ENCODE measurements around the gene PRPSAP2. TPM values are rescaled to one million over a fixed set of nuclear protein-coding genes. Genes with fewer than 3 reads are reported as not detected.

Gene PRPSAP2
- polyA plus RNA-seq, 1 donor from 2014 or later = 358 TPM

- H3F3A ChIP-seq (ENCODE audit: insufficient read depth, low read length, poor library complexity, severe bottlenecking) = no peaks in the 10 kb centered on the region
- H3K79me2 ChIP-seq (replicated peaks; ENCODE audit: insufficient read depth, low read length) = no peaks in the 10 kb centered on the region
- no peak for TF ChIP-seq CTCF (IDR thresholded peaks at IDR 0.05; ENCODE audit: poor library complexity, severe bottlenecking)
- TF ChIP-seq TAF1 (IDR thresholded peaks at IDR 0.05; ENCODE audit: low read depth) = no peak
- no peak for TF ChIP-seq POLR2AphosphoS5 (IDR thresholded peaks at IDR 0.05)
- no peak for TF ChIP-seq EZH2 (IDR thresholded peaks at IDR 0.05; ENCODE audit: borderline replicate concordance, insufficient read depth, low read length, poor library complexity, severe bottlenecking)
- no peak for TF ChIP-seq SMC3 (conservative IDR thresholded peaks at IDR 0.05; ENCODE audit: poor library complexity)
- TF ChIP-seq RAD21 (conservative IDR thresholded peaks at IDR 0.05) = no peak
- no peak for TF ChIP-seq EP300 (conservative IDR thresholded peaks at IDR 0.05; ENCODE audit: poor library complexity, severe bottlenecking)
- TF ChIP-seq REST (IDR thresholded peaks at IDR 0.05; ENCODE audit: borderline replicate concordance) = no peak
- TF ChIP-seq MXI1 (conservative IDR thresholded peaks at IDR 0.05; ENCODE audit: poor library complexity, severe bottlenecking) = no peak
- no peaks in the 10 kb centered on the region for H4K20me1 ChIP-seq (ENCODE audit: insufficient read depth)
- H3K27ac ChIP-seq (ENCODE audit: low read length) = no peak overlapping the region
- H2AFZ ChIP-seq (ENCODE audit: low read depth, low read length) = no peak overlapping the region
- H3K36me3 ChIP-seq (ENCODE audit: insufficient read depth, low read length) = no peaks in the 10 kb centered on the region
- no peaks in the 10 kb centered on the region for H3K27me3 ChIP-seq (ENCODE audit: insufficient read depth, low read depth, low read length)
- no peak overlapping the region for H3K4me2 ChIP-seq (ENCODE audit: low read length)
- H3K9me2 ChIP-seq (ENCODE audit: insufficient read depth, low read length) = no peaks in the 10 kb centered on the region
- no peak overlapping the region for H3K4me3 ChIP-seq (ENCODE audit: low read length)
- no peaks in the 10 kb centered on the region for H3K9me3 ChIP-seq (ENCODE audit: low read length)
- H3K9ac ChIP-seq (ENCODE audit: low read length) = no peak overlapping the region
Measured at GRCh38 chr17:18957831-18958230, 99.9 kb downstream of the PRPSAP2 start.

- Histone ChIP-seq H2AFZ (ENCODE audit: low read depth, low read length) (no peak overlapping the region), H3K4me2 (ENCODE audit: low read length) (no peak overlapping the region), H3F3A (ENCODE audit: insufficient read depth, low read length, poor library complexity, severe bottlenecking) (no peaks in the 10 kb centered on the region), H3K27me3 (ENCODE audit: insufficient read depth, low read depth, low read length) (no peaks in the 10 kb centered on the region), H3K9me3 (ENCODE audit: low read length) (no peaks in the 10 kb centered on the region), H3K79me2 (replicated peaks; ENCODE audit: insufficient read depth, low read length) (no peaks in the 10 kb centered on the region), H3K36me3 (ENCODE audit: insufficient read depth, low read length) (no peaks in the 10 kb centered on the region), H3K9ac (ENCODE audit: low read length) (no peak overlapping the region), H3K9me2 (ENCODE audit: insufficient read depth, low read length) (no peaks in the 10 kb centered on the region), H3K4me3 (ENCODE audit: low read length) (no peak overlapping the region), H3K27ac (ENCODE audit: low read length) (no peak overlapping the region), H4K20me1 (ENCODE audit: insufficient read depth) (no peaks in the 10 kb centered on the region)
- TF ChIP-seq REST (IDR thresholded peaks at IDR 0.05; ENCODE audit: borderline replicate concordance) = no peak
- TF ChIP-seq SMC3 (conservative IDR thresholded peaks at IDR 0.05; ENCODE audit: poor library complexity) = no peak
- TF ChIP-seq EZH2 (IDR thresholded peaks at IDR 0.05; ENCODE audit: borderline replicate concordance, insufficient read depth, low read length, poor library complexity, severe bottlenecking) = no peak
- TF ChIP-seq EP300 (conservative IDR thresholded peaks at IDR 0.05; ENCODE audit: poor library complexity, severe bottlenecking) = no peak
- TF ChIP-seq MXI1 (conservative IDR thresholded peaks at IDR 0.05; ENCODE audit: poor library complexity, severe bottlenecking) = no peak
- no peak for TF ChIP-seq CTCF (IDR thresholded peaks at IDR 0.05; ENCODE audit: poor library complexity, severe bottlenecking)
- TF ChIP-seq RAD21 (conservative IDR thresholded peaks at IDR 0.05) = no peak
- no peak for TF ChIP-seq POLR2AphosphoS5 (IDR thresholded peaks at IDR 0.05)
- TF ChIP-seq TAF1 (IDR thresholded peaks at IDR 0.05; ENCODE audit: low read depth) = no peak
Measured at GRCh38 chr17:18958611-18959010, 100.7 kb downstream of the PRPSAP2 start.

All from neural cell (in vitro differentiated cells).